Thyroid gland (tissue), 4 donors: Measurements from ENCODE around the gene KCNAB2.

Experiments
- CTCF ChIP-seq, 6 experiments: fragments of 200-600 bp in 3 of 6; fragments of 450-650 bp in 3 of 6; sonication (generic) in 3 of 6; IDR thresholded peaks; one replicate each; pipeline ENCODE4 v1.5.1; 2016 to 2019; ENCODE audit warnings: antibody characterized with exemption in 6 of 6, mild to moderate bottlenecking in 2 of 6, inconsistent platforms in 1 of 6, moderate library complexity in 1 of 6
- POLR2A ChIP-seq, 2 donors: fragments of 450-650 bp; IDR thresholded peaks; one replicate each; pipeline ENCODE4 v1.6.1; 2017; ENCODE audit warnings: antibody characterized with exemption in 2 of 2, mild to moderate bottlenecking in 2 of 2, moderate library complexity in 1 of 2

- TF ChIP-seq CTCF (IDR thresholded peaks at IDR 0.05) = no peak
- TF ChIP-seq POLR2A (IDR thresholded peaks at IDR 0.05) = no peak
These were observed 51.5 kb downstream of the KCNAB2 start for GRCh38 chr1:6097117-6097595.
